ENCODE measurements around the gene PSMA4.

- TF ChIP-seq GATA2 (IDR thresholded peaks at IDR 0.05; ENCODE audit: low read depth, low read length) (no peak), GATA3 (IDR thresholded peaks at IDR 0.05; ENCODE audit: low read depth, low read length) (no peak)
These were observed 32.0 kb upstream of the PSMA4 start for GRCh38 chr15:78508272-78508671.
